CD4-positive, CD25-positive, alpha-beta regulatory T cell (primary cell): Measurements from ENCODE around the gene OPTC. TPM values are rescaled to one million over a fixed set of nuclear protein-coding genes. Genes with fewer than 3 reads are reported as not detected.

Experiments
- ATAC-seq, 2 donors: fragments of 150-1000 bp; cut with Tn5 transposase; one replicate each; pipeline ENCODE4 v1.10.0; 2021; ENCODE audit warnings: low read depth in 2 of 2, moderate number of reproducible peaks in 2 of 2, moderate library complexity in 1 of 2
- DNase-seq, 3 donors: peaks; one replicate each; pipeline versions ENCODE4 v3.0.0 to v3.0.0-alpha.2; 2012 to 2022; ENCODE audit warnings: mixed read lengths in 1 of 3
- H3K27ac ChIP-seq: one replicate; pipeline ENCODE4 v1.7.0; 2013; ENCODE audit warnings: mild to moderate bottlenecking, low read length; ENCODE audit not compliant: insufficient read depth, poor library complexity, severe bottlenecking
- H3K27me3 ChIP-seq: one replicate; pipeline ENCODE4 v1.7.0; 2013; ENCODE audit warnings: low read length; ENCODE audit not compliant: control insufficient read depth, insufficient read depth
- H3K36me3 ChIP-seq: one replicate; pipeline ENCODE4 v1.7.0; 2013; ENCODE audit warnings: mild to moderate bottlenecking, low read length, moderate library complexity; ENCODE audit not compliant: control insufficient read depth, insufficient read depth
- H3K4me1 ChIP-seq: 2 replicates; pipeline ENCODE4 v1.7.0; 2013; ENCODE audit warnings: mild to moderate bottlenecking, low read length; ENCODE audit not compliant: insufficient read depth, control insufficient read depth, poor library complexity, severe bottlenecking
- H3K4me3 ChIP-seq: one replicate; pipeline ENCODE4 v1.7.0; 2013; ENCODE audit warnings: low read depth, mild to moderate bottlenecking, low read length, moderate library complexity
- H3K9me3 ChIP-seq, 2 experiments: 1 replicate in 1 of 2; 2 replicates in 1 of 2; pipeline ENCODE4 v1.7.0; 2013; ENCODE audit warnings: low read length in 2 of 2, mild to moderate bottlenecking in 1 of 2, moderate library complexity in 1 of 2; ENCODE audit not compliant: control insufficient read depth in 2 of 2
- H3K27ac Mint-ChIP-seq, 3 donors: one replicate each; pipeline ENCODE4 v1.8.0; 2020 to 2022; ENCODE audit warnings: mild to moderate bottlenecking in 3 of 3, mixed read lengths in 3 of 3, moderate library complexity in 2 of 3
- H3K27me3 Mint-ChIP-seq: one replicate; pipeline ENCODE4 v1.8.0; 2022; ENCODE audit warnings: mild to moderate bottlenecking, mixed read lengths
- H3K36me3 Mint-ChIP-seq: one replicate; pipeline ENCODE4 v1.8.0; 2020; ENCODE audit warnings: mixed read lengths
- H3K4me1 Mint-ChIP-seq, 4 donors: one replicate each; pipeline ENCODE4 v1.8.0; 2020 to 2022; ENCODE audit warnings: mixed read lengths in 4 of 4, mild to moderate bottlenecking in 1 of 4
- H3K4me3 Mint-ChIP-seq, 4 donors: one replicate each; pipeline ENCODE4 v1.8.0; 2020 to 2022; ENCODE audit warnings: mild to moderate bottlenecking in 4 of 4, mixed read lengths in 4 of 4, moderate library complexity in 3 of 4
- H3K9me3 Mint-ChIP-seq, 7 donors: one replicate each; pipeline ENCODE4 v1.8.0; 2020 to 2022; ENCODE audit warnings: mixed read lengths in 7 of 7, mild to moderate bottlenecking in 3 of 7, moderate library complexity in 2 of 7
- polyA plus RNA-seq, 4 donors: library from polyadenylated mRNA; unstranded; fragments of 300-500 nt; fragmentation: Illumina TruSeq; gene quantifications; one replicate each; pipeline ENCODE4 v1.2.3, GENCODE V29; 2021
- total RNA-seq: library from RNA; stranded (reverse); gene quantifications from one replicate; pipeline ENCODE4 v1.2.3, GENCODE V29; 2022

Gene OPTC
- total and polyA plus RNA-seq, 5 donors from 2014 or later, result not detected

DNA sequence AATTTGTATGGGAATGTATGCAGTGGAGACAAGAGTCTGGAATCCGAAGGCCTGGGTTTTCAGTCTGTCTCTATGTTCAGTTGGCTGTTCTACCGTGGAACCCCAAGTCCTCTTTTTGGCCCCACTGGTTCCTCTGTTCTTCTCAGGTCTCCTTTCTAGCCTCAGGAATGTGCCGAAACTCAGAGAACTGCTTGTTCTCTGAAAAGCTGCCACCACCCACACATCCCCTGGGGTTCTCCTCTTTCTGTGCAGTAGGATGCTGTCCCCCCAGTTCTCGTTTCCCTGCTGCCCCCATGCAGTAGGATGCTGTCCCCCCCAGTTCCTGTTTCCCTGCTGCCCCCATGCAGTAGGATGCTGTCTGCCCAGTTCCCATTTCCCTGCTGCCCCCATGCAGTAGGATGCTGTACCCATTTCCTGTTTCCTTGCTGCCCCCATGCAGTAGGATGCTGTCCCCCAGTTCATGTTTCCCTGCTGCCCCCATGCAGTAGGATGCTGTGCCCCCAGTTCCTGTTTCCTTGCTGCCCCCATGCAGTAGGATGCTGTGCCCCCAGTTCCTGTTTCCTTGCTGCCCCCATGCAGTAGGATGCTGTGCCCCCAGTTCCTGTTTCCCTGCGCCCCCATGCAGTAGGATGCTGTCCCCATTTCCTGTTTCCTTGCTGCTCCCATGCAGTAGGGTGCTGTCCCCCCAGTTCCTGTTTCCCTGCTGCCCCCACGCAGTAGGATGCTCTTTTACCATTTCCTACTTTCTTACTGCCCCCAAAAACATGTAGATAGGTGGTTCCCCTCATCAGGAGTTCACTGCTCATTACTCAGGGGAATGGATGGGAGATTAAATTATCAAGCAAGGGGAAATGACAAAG is 35.3 kb downstream of the OPTC start:
- H3K27me3 ChIP-seq, result no peaks in the 10 kb centered on the region
- Mint-ChIP-seq H3K4me3 (no peak overlapping the region), H3K27ac (peak overlapping the region; percentile 20 to 84 (median 22)), H3K27me3 (peaks cover 7% of the 10 kb centered on the region), H3K36me3 (no peaks in the 10 kb centered on the region), H3K9me3 (peaks cover 0 to 1% (median 0%) of the 10 kb centered on the region in 7 donors), H3K4me1 (peaks cover 0 to 3% (median 1%) of the 10 kb centered on the region in 4 donors)
- H3K9me3 ChIP-seq, result no peaks in the 10 kb centered on the region
- H3K36me3 ChIP-seq, result no peaks in the 10 kb centered on the region
- H3K27ac ChIP-seq, result no peak overlapping the region
- no peak for ATAC-seq
- DNase-seq, result no peak
- no peak overlapping the region for H3K4me3 ChIP-seq
- H3K4me1 ChIP-seq, result no peaks in the 10 kb centered on the region

DNA sequence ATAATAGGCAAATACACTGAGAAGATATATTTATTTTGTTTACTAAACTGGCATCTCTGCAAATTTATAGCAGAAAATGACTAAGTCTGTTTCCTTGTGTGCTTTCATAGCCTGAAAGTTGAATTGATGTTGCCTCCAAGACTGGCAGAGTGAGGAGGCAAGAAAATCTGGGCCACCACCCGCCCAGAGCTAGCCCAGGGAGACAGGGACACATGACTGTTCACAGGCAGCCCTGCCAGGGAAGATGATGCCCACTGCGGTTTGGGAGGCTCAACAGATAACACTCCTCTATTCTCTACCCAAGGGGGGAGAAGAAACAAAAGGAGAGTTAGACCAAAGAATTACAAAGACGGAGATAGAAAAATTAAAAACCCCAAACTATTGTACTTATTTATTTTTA is 37.1 kb downstream of the OPTC start:
- H3K36me3 Mint-ChIP-seq, result no peaks in the 10 kb centered on the region
- H3K4me3 ChIP-seq, result no peak overlapping the region
- no peak overlapping the region for H3K27ac ChIP-seq
- no peaks in the 10 kb centered on the region for H3K27me3 ChIP-seq
- no peak overlapping the region for H3K27ac Mint-ChIP-seq
- no peak for DNase-seq
- H3K9me3 Mint-ChIP-seq, result peaks cover 0 to 1% (median 0%) of the 10 kb centered on the region in 7 donors
- H3K9me3 ChIP-seq, result no peaks in the 10 kb centered on the region
- no peak for ATAC-seq
- no peaks in the 10 kb centered on the region for H3K4me1 ChIP-seq
- H3K27me3 Mint-ChIP-seq, result peaks cover 11% of the 10 kb centered on the region
- H3K36me3 ChIP-seq, result no peaks in the 10 kb centered on the region
- no peak overlapping the region for H3K4me3 Mint-ChIP-seq
- H3K4me1 Mint-ChIP-seq, result peaks cover 0 to 3% (median 1%) of the 10 kb centered on the region in 4 donors

DNA sequence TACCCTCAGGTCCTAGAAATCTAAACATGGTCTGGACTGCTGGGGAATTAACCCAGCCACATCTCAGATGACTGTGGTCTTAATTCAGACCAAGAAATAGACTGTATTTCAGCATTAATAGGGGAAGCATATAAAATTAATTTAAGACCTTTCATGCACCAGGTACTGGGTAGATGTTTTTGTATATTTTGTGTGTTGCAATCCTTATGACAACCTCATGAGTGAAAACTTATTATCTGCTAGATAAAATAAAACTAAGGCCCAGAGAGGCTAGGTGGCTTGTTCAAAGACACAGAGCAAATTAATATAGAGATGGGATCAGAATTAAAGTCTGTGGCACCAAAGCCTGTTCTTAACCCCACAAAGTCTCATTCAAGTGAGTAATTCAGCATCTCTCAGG is 40.1 kb downstream of the OPTC start:
- Histone ChIP-seq H3K36me3 (no peaks in the 10 kb centered on the region), H3K27ac (no peak overlapping the region), H3K4me3 (no peak overlapping the region), H3K27me3 (no peaks in the 10 kb centered on the region), H3K9me3 (no peaks in the 10 kb centered on the region), H3K4me1 (no peaks in the 10 kb centered on the region)
- DNase-seq (no peak), ATAC-seq (no peak)
- Mint-ChIP-seq H3K27ac (peak overlapping the region in 1 of 3 donors; percentile 25), H3K27me3 (peaks cover 17% of the 10 kb centered on the region), H3K4me3 (no peak overlapping the region), H3K9me3 (no peaks in the 10 kb centered on the region), H3K36me3 (no peaks in the 10 kb centered on the region), H3K4me1 (peaks cover 0 to 3% (median 1%) of the 10 kb centered on the region in 4 donors)

DNA sequence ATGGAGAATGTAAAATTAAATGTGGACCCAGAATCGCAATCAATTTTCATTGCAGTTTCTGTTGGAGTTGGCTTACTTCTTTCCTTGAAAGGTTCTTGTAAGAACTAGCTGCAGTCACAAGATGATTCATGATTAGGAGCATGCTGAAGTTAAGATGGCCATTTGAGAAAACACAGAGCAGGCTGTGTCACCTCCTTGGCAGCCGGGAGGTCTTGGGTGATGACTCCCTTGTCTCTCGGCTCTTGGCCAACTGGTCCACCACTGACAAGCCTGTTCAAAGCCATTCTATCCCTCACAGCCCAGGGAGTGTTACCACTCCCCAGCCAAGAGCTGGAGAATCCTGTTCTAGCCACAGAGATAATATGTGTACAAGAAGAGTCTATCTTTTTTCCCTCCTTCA is 40.6 kb downstream of the OPTC start:
- no peak for ATAC-seq
- Histone ChIP-seq H3K36me3 (no peaks in the 10 kb centered on the region), H3K9me3 (no peaks in the 10 kb centered on the region), H3K4me1 (no peaks in the 10 kb centered on the region), H3K4me3 (no peak overlapping the region), H3K27me3 (no peaks in the 10 kb centered on the region), H3K27ac (no peak overlapping the region)
- no peaks in the 10 kb centered on the region for H3K36me3 Mint-ChIP-seq
- no peaks in the 10 kb centered on the region for H3K9me3 Mint-ChIP-seq
- peaks cover 0 to 2% (median under 1%) of the 10 kb centered on the region in 4 donors for H3K4me1 Mint-ChIP-seq
- peaks cover 17% of the 10 kb centered on the region for H3K27me3 Mint-ChIP-seq
- H3K27ac Mint-ChIP-seq, result peak overlapping the region in 1 of 3 donors; percentile 25
- DNase-seq, result no peak
- H3K4me3 Mint-ChIP-seq, result no peak overlapping the region

DNA sequence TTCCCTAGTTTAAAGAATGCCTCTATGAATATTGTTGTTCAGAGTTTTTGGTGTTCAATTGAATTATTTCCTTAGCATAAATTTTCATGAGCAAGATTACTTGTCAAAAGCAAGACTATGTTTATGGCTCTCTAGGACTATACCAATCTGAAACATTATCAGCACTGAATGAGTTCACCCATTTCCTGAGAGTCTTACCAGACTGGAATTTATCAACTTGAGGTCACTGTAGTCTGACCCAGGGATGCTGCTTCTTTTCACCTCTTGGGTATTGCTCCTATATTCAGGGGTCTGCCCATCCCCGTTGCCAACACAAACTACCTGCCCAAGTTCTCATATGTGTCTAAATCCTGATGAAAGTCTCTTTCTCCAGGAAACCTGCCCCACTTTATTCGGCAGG is 42.6 kb downstream of the OPTC start:
- H3K9me3 Mint-ChIP-seq, result no peaks in the 10 kb centered on the region
- no peaks in the 10 kb centered on the region for H3K4me1 ChIP-seq
- DNase-seq (no peak), ATAC-seq (no peak)
- H3K27me3 ChIP-seq, result no peaks in the 10 kb centered on the region
- H3K9me3 ChIP-seq, result no peaks in the 10 kb centered on the region
- no peaks in the 10 kb centered on the region for H3K36me3 ChIP-seq
- H3K27me3 Mint-ChIP-seq, result peaks cover 16% of the 10 kb centered on the region
- H3K27ac Mint-ChIP-seq, result peak overlapping the region in 2 of 3 donors; percentile 12 to 16
- no peaks in the 10 kb centered on the region for H3K36me3 Mint-ChIP-seq
- no peaks in the 10 kb centered on the region for H3K4me1 Mint-ChIP-seq
- H3K4me3 ChIP-seq, result no peak overlapping the region
- no peak overlapping the region for H3K4me3 Mint-ChIP-seq
- no peak overlapping the region for H3K27ac ChIP-seq

DNA sequence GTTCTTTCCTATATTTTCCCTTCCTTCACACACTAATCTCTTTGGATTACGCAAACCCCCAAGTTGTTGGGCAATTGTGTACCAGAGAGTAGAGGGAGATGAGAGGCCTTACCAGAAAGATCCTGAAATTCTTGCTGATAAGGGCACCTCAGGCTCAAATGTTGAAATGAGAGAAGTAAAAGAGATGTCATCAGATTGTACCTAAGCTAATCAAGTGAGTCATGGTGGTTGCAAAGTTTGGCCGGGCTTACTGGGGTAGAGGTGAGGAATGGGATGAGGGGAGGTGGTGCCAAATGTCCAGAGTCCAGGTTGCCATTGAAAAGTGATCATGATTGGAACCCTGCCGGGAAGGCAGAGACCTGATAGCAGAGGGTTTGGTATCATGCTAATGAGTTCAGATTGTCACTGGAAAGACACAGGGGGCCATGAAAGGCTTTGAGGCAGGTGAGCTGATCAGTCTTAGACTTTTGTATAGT is 43.1 kb downstream of the OPTC start:
- H3K4me3 ChIP-seq, result no peak overlapping the region
- no peaks in the 10 kb centered on the region for H3K4me1 ChIP-seq
- Mint-ChIP-seq H3K27me3 (peaks cover 12% of the 10 kb centered on the region), H3K36me3 (no peaks in the 10 kb centered on the region), H3K4me1 (no peaks in the 10 kb centered on the region), H3K27ac (peak overlapping the region in 1 of 3 donors; percentile 12), H3K9me3 (no peaks in the 10 kb centered on the region), H3K4me3 (no peak overlapping the region)
- H3K36me3 ChIP-seq, result no peaks in the 10 kb centered on the region
- no peaks in the 10 kb centered on the region for H3K9me3 ChIP-seq
- no peak for ATAC-seq
- H3K27ac ChIP-seq, result no peak overlapping the region
- H3K27me3 ChIP-seq, result no peaks in the 10 kb centered on the region
- no peak for DNase-seq

DNA sequence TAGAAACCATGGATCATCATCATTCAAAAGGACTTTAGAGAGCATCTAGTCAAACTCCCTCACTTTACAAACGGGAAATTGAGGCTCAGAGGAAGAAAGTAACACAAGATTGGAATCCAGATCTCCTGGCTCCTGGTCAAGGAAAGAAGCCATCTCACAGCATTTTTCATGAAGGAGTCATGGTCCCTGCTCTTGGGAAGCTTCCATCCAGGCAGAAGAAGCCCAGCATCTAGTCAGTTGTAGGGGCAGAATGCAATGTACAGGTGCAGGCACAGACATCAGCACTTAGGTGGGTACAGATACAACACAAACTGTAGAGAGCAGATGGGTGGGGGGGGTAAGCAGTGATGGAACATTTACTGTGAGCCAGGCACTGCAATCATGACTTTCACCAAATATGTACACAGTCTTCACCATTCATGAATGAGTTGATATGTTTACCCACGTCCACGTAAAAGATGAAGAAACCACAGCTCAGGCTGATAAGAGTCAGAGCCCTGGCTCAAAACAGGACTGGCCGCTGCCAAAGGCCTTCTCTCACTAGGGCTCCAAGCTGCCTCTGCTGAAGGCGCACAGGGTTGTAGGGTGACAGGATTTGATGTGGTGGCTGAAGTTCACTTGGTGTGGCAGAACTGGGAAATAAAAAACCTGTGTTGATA is 44.0 kb downstream of the OPTC start:
- H3K9me3 Mint-ChIP-seq, result no peaks in the 10 kb centered on the region
- H3K4me3 Mint-ChIP-seq, result no peak overlapping the region
- H3K27ac Mint-ChIP-seq, result peak overlapping the region in 1 of 3 donors; percentile 42
- no peak for ATAC-seq
- no peaks in the 10 kb centered on the region for H3K9me3 ChIP-seq
- H3K36me3 ChIP-seq, result no peaks in the 10 kb centered on the region
- H3K27me3 Mint-ChIP-seq, result peaks cover 9% of the 10 kb centered on the region
- H3K27ac ChIP-seq, result no peak overlapping the region
- H3K4me3 ChIP-seq, result no peak overlapping the region
- H3K36me3 Mint-ChIP-seq, result no peaks in the 10 kb centered on the region
- no peaks in the 10 kb centered on the region for H3K27me3 ChIP-seq
- no peaks in the 10 kb centered on the region for H3K4me1 ChIP-seq
- no peaks in the 10 kb centered on the region for H3K4me1 Mint-ChIP-seq
- no peak for DNase-seq
